Nephron progenitor cell (in vitro differentiated cells): ENCODE results near the gene FDX1.
A peak's percentile ranks its signal among the peaks of the same experiment; 100 is the strongest.

Experiments
- DNase-seq: peaks from one replicate; pipeline ENCODE4 v3.0.0; 2021
- H3K27ac Mint-ChIP-seq: 2 replicates; pipeline ENCODE4 v1.8.0; 2021; ENCODE audit warnings: mild to moderate bottlenecking, moderate library complexity, mixed read lengths
- H3K27me3 Mint-ChIP-seq: 2 replicates; pipeline ENCODE4 v1.8.0; 2021; ENCODE audit warnings: mild to moderate bottlenecking, low read depth, mixed read lengths; ENCODE audit not compliant: poor library complexity
- H3K36me3 Mint-ChIP-seq: 2 replicates; pipeline ENCODE4 v1.8.0; 2021; ENCODE audit warnings: low read depth, mixed read lengths
- H3K4me1 Mint-ChIP-seq: 2 replicates; pipeline ENCODE4 v1.8.0; 2021; ENCODE audit warnings: mixed read lengths
- H3K4me3 Mint-ChIP-seq: 2 replicates; pipeline ENCODE4 v1.8.0; 2021; ENCODE audit warnings: mild to moderate bottlenecking, moderate library complexity, mixed read lengths
- H3K9me3 Mint-ChIP-seq: 2 replicates; pipeline ENCODE4 v1.8.0; 2021; ENCODE audit warnings: mild to moderate bottlenecking, moderate library complexity, mixed read lengths
- TF ChIP-seq, protein P1 (sequence below): fragments of 200-600 bp; sonication (generic); IDR thresholded peaks from 2 replicates; pipeline ENCODE4 v1.5.0; 2021; ENCODE audit warnings: antibody characterized with exemption

FDX1 gene

GRCh38 chr11:110431051-110431672, 1.4 kb downstream of the FDX1 start:
- no peaks in the 10 kb centered on the region for H3K27me3 Mint-ChIP-seq
- H3K36me3 Mint-ChIP-seq = no peaks in the 10 kb centered on the region
- no peak for DNase-seq
- TF ChIP-seq, protein P1, sequence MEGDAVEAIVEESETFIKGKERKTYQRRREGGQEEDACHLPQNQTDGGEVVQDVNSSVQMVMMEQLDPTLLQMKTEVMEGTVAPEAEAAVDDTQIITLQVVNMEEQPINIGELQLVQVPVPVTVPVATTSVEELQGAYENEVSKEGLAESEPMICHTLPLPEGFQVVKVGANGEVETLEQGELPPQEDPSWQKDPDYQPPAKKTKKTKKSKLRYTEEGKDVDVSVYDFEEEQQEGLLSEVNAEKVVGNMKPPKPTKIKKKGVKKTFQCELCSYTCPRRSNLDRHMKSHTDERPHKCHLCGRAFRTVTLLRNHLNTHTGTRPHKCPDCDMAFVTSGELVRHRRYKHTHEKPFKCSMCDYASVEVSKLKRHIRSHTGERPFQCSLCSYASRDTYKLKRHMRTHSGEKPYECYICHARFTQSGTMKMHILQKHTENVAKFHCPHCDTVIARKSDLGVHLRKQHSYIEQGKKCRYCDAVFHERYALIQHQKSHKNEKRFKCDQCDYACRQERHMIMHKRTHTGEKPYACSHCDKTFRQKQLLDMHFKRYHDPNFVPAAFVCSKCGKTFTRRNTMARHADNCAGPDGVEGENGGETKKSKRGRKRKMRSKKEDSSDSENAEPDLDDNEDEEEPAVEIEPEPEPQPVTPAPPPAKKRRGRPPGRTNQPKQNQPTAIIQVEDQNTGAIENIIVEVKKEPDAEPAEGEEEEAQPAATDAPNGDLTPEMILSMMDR = no peak
- H3K9me3 Mint-ChIP-seq = no peaks in the 10 kb centered on the region
- peak overlapping the region; percentile 97 for H3K4me3 Mint-ChIP-seq
- H3K4me1 Mint-ChIP-seq = peaks cover 46% of the 10 kb centered on the region
- peak overlapping the region; percentile 97 for H3K27ac Mint-ChIP-seq

DNA sequence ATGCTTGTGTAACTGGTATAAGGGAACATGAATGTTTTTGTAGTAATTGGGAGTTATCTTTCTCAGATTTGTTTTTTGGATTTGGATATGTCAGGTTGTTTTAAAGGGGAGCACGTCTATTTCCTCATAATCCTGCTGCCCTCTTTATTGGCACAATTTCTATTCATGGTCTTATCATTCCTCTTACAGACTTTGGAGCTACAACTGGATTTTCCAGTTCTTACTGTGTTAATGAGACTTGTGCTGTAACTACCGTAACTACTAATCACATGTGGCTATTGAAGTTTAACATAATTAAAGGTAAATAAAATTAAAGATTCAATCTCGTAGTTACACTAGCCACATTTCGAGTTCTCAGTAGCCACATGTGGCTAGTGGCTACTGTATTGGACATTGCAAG, 1.9 kb downstream of the FDX1 start:
- Mint-ChIP-seq H3K27ac (no peak overlapping the region), H3K27me3 (no peaks in the 10 kb centered on the region), H3K4me3 (peak overlapping the region; percentile 97), H3K4me1 (peaks cover 51% of the 10 kb centered on the region), H3K36me3 (peaks cover 2% of the 10 kb centered on the region), H3K9me3 (no peaks in the 10 kb centered on the region)
- TF ChIP-seq, protein P1 = no peak
- DNase-seq = no peak

DNA sequence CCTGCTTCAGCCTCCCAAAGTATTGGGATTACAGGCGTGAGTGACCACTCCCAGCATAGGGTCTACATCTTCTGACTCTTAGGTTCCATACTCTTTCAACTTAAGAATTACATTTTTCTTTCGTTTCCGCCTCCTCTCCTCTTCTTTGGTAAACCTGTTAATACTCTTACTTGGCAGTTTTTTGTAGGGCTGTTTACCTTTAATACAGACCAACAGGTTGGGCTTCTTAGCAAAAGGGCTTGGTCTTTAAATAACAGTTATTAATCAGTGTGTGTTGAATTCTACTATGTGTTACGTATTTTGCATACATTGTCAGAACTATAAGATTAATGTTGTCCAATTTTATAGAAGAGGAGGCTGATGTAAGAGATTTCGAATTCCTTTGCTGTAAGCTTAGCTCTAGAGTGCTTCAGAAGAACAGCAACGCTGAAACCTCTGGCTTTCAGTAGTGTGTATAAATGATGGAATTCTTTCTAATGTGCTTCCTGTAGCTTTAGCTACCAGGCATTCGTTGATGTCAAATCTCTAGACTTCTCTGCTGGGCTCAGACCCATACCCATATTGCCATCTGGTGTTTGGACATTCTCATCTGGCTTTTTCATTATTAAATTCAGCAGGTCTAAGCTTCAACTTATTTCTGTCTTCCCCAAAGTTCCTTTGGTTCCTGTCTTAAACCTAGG, 3.1 kb downstream of the FDX1 start:
- Mint-ChIP-seq H3K27me3 (no peaks in the 10 kb centered on the region), H3K36me3 (peaks cover 14% of the 10 kb centered on the region), H3K4me3 (peak overlapping the region; percentile 97), H3K4me1 (peaks cover 54% of the 10 kb centered on the region), H3K27ac (no peak overlapping the region), H3K9me3 (peaks cover 3% of the 10 kb centered on the region)
- TF ChIP-seq, protein P1 = no peak
- no peak for DNase-seq

DNA sequence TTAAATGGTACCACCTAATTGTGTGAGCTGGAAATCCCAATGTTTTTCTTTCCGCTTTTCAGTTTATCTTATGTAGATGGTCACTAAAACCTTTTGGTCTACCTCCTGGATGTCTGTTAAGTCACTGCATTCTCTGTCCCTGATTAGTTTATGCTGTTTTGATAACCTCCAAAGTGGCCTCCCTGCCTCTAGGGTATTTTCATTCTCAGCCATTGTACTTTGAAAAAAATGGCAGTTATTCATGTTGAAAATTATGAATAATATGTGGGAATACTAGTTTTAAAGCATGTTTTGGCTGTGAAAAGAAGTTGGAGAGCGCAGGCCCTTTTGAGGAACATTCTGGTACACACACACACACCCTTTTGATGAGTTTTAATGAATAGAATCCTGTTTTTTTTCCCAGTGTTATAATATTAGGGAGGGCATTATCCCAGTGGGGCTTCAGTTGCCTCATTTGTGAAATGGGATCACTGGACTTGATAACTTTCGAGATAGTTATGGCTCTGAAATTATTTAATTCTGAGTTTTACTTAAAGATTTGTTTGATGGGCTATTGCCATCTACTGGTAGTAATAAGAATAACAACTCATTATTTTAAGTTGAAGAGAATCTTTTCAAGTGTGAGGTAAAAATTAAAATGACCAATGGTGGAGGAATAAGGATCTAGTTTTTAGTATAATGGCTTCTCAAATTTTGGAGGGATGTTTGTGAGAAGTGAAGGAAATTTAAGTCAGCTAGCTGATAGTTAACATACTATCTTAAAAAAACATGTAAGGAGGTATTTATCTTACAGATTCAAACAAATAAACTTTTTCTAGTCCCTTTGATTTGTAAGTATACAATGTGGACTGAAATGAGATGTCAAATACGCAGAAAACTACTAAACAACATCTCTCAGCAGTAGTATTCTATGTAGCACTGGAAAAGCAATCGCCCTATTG, 3.9 kb downstream of the FDX1 start:
- Mint-ChIP-seq H3K4me3 (no peak overlapping the region), H3K27ac (peak overlapping the region; percentile 0), H3K36me3 (peaks cover 22% of the 10 kb centered on the region), H3K27me3 (no peaks in the 10 kb centered on the region), H3K9me3 (peaks cover 8% of the 10 kb centered on the region), H3K4me1 (peaks cover 54% of the 10 kb centered on the region)
- no peak for DNase-seq
- TF ChIP-seq, protein P1 = peak; percentile 65

- Mint-ChIP-seq H3K4me3 (no peak overlapping the region), H3K4me1 (peaks cover 48% of the 10 kb centered on the region), H3K9me3 (peaks cover 23% of the 10 kb centered on the region), H3K36me3 (peaks cover 37% of the 10 kb centered on the region), H3K27me3 (peaks cover 3% of the 10 kb centered on the region), H3K27ac (no peak overlapping the region)
- DNase-seq = no peak
- TF ChIP-seq, protein P1 = no peak
These were observed 5.4 kb downstream of the FDX1 start for GRCh38 chr11:110434952-110435779.
